ENCODE data around the gene EHMT1. TPM values are rescaled to one million over a fixed set of nuclear protein-coding genes. Genes with fewer than 3 reads are reported as not detected.
A peak's percentile ranks its signal among the peaks of the same experiment; 100 is the strongest.

Gene EHMT1
- total and polyA plus RNA-seq, 4 donors: 14.7 to 85.8 (median 51.0) TPM

- intact Hi-C loops (cut with DNase I): no loop called here
- no peak for ATAC-seq (ENCODE audit: low FRiP score)
- no peak overlapping the region for H3K4me3 ChIP-seq (ENCODE audit: low read length in 2 of 2)
- DNase-seq: peak in 1 of 2 donors; percentile 17
- H3K4me1 ChIP-seq (ENCODE audit: control insufficient read depth in 1 of 2, insufficient read depth in 2 of 2, low read length in 2 of 2): no peaks in the 10 kb centered on the region
- no peak overlapping the region for H3K27ac ChIP-seq (ENCODE audit: low read depth in 1 of 2, low read length in 2 of 2)
- H3K36me3 ChIP-seq (ENCODE audit: control insufficient read depth in 1 of 2, insufficient read depth in 2 of 2, low read length in 1 of 2): no peaks in the 10 kb centered on the region
- H3K27me3 ChIP-seq (ENCODE audit: control insufficient read depth in 1 of 2, insufficient read depth in 2 of 2, low read length in 1 of 2): no peaks in the 10 kb centered on the region
- no peaks in the 10 kb centered on the region for H3K9me3 ChIP-seq (ENCODE audit: control insufficient read depth, low read length)
- 90 to 91% methylated on average over 5 of the region's 5 CpGs for WGBS, 2 donors
These were observed 26.4 kb downstream of the EHMT1 start for GRCh38 chr9:137645211-137645610.

GRCh38 chr9:137646341-137646740 is 27.5 kb downstream of the EHMT1 start:
- 87 to 92% methylated on average over 13 of the region's 13 CpGs for WGBS, 2 donors
- Histone ChIP-seq H3K27ac (ENCODE audit: low read depth in 1 of 2, low read length in 2 of 2) (no peak overlapping the region), H3K4me3 (ENCODE audit: low read length in 2 of 2) (no peak overlapping the region), H3K4me1 (ENCODE audit: control insufficient read depth in 1 of 2, insufficient read depth in 2 of 2, low read length in 2 of 2) (no peaks in the 10 kb centered on the region), H3K27me3 (ENCODE audit: control insufficient read depth in 1 of 2, insufficient read depth in 2 of 2, low read length in 1 of 2) (no peaks in the 10 kb centered on the region), H3K9me3 (ENCODE audit: control insufficient read depth, low read length) (no peaks in the 10 kb centered on the region), H3K36me3 (ENCODE audit: control insufficient read depth in 1 of 2, insufficient read depth in 2 of 2, low read length in 1 of 2) (peaks cover 0 to 2% of the 10 kb centered on the region in 2 donors)
- DNase-seq (peak in 1 of 2 donors; percentile 50), ATAC-seq (ENCODE audit: low FRiP score) (no peak)
- intact Hi-C loops (cut with DNase I): no loop called here

- ATAC-seq (ENCODE audit: low FRiP score) (no peak), DNase-seq (peak in 1 of 2 donors; percentile 40)
- Histone ChIP-seq H3K4me1 (ENCODE audit: control insufficient read depth in 1 of 2, insufficient read depth in 2 of 2, low read length in 2 of 2) (no peaks in the 10 kb centered on the region), H3K9me3 (ENCODE audit: control insufficient read depth, low read length) (no peaks in the 10 kb centered on the region), H3K27me3 (ENCODE audit: control insufficient read depth in 1 of 2, insufficient read depth in 2 of 2, low read length in 1 of 2) (no peaks in the 10 kb centered on the region), H3K27ac (ENCODE audit: low read depth in 1 of 2, low read length in 2 of 2) (no peak overlapping the region), H3K36me3 (ENCODE audit: control insufficient read depth in 1 of 2, insufficient read depth in 2 of 2, low read length in 1 of 2) (peaks cover 0 to 2% of the 10 kb centered on the region in 2 donors), H3K4me3 (ENCODE audit: low read length in 2 of 2) (no peak overlapping the region)
- intact Hi-C loops (cut with DNase I): no loop called here
- WGBS, 2 donors: 81 to 82% methylated on average over 15 of the region's 15 CpGs
These were observed 28.4 kb downstream of the EHMT1 start for GRCh38 chr9:137647096-137647714.

- Histone ChIP-seq H3K27ac (ENCODE audit: low read depth in 1 of 2, low read length in 2 of 2) (no peak overlapping the region), H3K36me3 (ENCODE audit: control insufficient read depth in 1 of 2, insufficient read depth in 2 of 2, low read length in 1 of 2) (peaks cover 0 to 2% of the 10 kb centered on the region in 2 donors), H3K4me1 (ENCODE audit: control insufficient read depth in 1 of 2, insufficient read depth in 2 of 2, low read length in 2 of 2) (no peaks in the 10 kb centered on the region), H3K4me3 (ENCODE audit: low read length in 2 of 2) (no peak overlapping the region), H3K27me3 (ENCODE audit: control insufficient read depth in 1 of 2, insufficient read depth in 2 of 2, low read length in 1 of 2) (no peaks in the 10 kb centered on the region), H3K9me3 (ENCODE audit: control insufficient read depth, low read length) (no peaks in the 10 kb centered on the region)
- intact Hi-C loops (cut with DNase I): no loop called here
- ATAC-seq (ENCODE audit: low FRiP score) (no peak), DNase-seq (peak in 1 of 2 donors; percentile 9)
- WGBS, 2 donors: 29 to 42% methylated on average over 2 of the region's 2 CpGs
These were observed 29.6 kb downstream of the EHMT1 start for GRCh38 chr9:137648396-137648795.

- H3K9me3 ChIP-seq (ENCODE audit: control insufficient read depth, low read length): no peaks in the 10 kb centered on the region
- DNase-seq (peak in 1 of 2 donors; percentile 34), ATAC-seq (ENCODE audit: low FRiP score) (no peak)
- H3K27ac ChIP-seq (ENCODE audit: low read depth in 1 of 2, low read length in 2 of 2): no peak overlapping the region
- WGBS, 2 donors: 92 to 95% methylated on average over 9 of the region's 9 CpGs
- no peaks in the 10 kb centered on the region for H3K4me1 ChIP-seq (ENCODE audit: control insufficient read depth in 1 of 2, insufficient read depth in 2 of 2, low read length in 2 of 2)
- H3K4me3 ChIP-seq (ENCODE audit: low read length in 2 of 2): no peak overlapping the region
- H3K27me3 ChIP-seq (ENCODE audit: control insufficient read depth in 1 of 2, insufficient read depth in 2 of 2, low read length in 1 of 2): no peaks in the 10 kb centered on the region
- peaks cover 0 to 3% of the 10 kb centered on the region in 2 donors for H3K36me3 ChIP-seq (ENCODE audit: control insufficient read depth in 1 of 2, insufficient read depth in 2 of 2, low read length in 1 of 2)
- intact Hi-C loops (cut with DNase I): no loop called here
These were observed 30.7 kb downstream of the EHMT1 start for GRCh38 chr9:137649553-137649952.

GRCh38 chr9:137650259-137650658 is 31.5 kb downstream of the EHMT1 start:
- ATAC-seq (ENCODE audit: low FRiP score): no peak
- peaks cover 0 to 6% of the 10 kb centered on the region in 2 donors for H3K36me3 ChIP-seq (ENCODE audit: control insufficient read depth in 1 of 2, insufficient read depth in 2 of 2, low read length in 1 of 2)
- DNase-seq: no peak
- intact Hi-C loops (cut with DNase I): no loop called here
- H3K9me3 ChIP-seq (ENCODE audit: control insufficient read depth, low read length): no peaks in the 10 kb centered on the region
- 94 to 96% methylated on average over 2 of the region's 2 CpGs for WGBS, 2 donors
- no peak overlapping the region for H3K4me3 ChIP-seq (ENCODE audit: low read length in 2 of 2)
- no peaks in the 10 kb centered on the region for H3K27me3 ChIP-seq (ENCODE audit: control insufficient read depth in 1 of 2, insufficient read depth in 2 of 2, low read length in 1 of 2)
- H3K4me1 ChIP-seq (ENCODE audit: control insufficient read depth in 1 of 2, insufficient read depth in 2 of 2, low read length in 2 of 2): no peaks in the 10 kb centered on the region
- H3K27ac ChIP-seq (ENCODE audit: low read depth in 1 of 2, low read length in 2 of 2): no peak overlapping the region

- 91 to 92% methylated on average over 7 of the region's 7 CpGs for WGBS, 2 donors
- DNase-seq (peak; percentile 6 to 20), ATAC-seq (ENCODE audit: low FRiP score) (no peak)
- Histone ChIP-seq H3K27ac (ENCODE audit: low read depth in 1 of 2, low read length in 2 of 2) (no peak overlapping the region), H3K36me3 (ENCODE audit: control insufficient read depth in 1 of 2, insufficient read depth in 2 of 2, low read length in 1 of 2) (peaks cover 0 to 6% of the 10 kb centered on the region in 2 donors), H3K4me3 (ENCODE audit: low read length in 2 of 2) (no peak overlapping the region), H3K4me1 (ENCODE audit: control insufficient read depth in 1 of 2, insufficient read depth in 2 of 2, low read length in 2 of 2) (no peaks in the 10 kb centered on the region), H3K9me3 (ENCODE audit: control insufficient read depth, low read length) (no peaks in the 10 kb centered on the region), H3K27me3 (ENCODE audit: control insufficient read depth in 1 of 2, insufficient read depth in 2 of 2, low read length in 1 of 2) (no peaks in the 10 kb centered on the region)
- intact Hi-C loops (cut with DNase I): no loop called here
These were observed 32.0 kb downstream of the EHMT1 start for GRCh38 chr9:137650779-137651178.

GRCh38 chr9:137656416-137656815 is 37.6 kb downstream of the EHMT1 start:
- H3K4me1 ChIP-seq (ENCODE audit: control insufficient read depth in 1 of 2, insufficient read depth in 2 of 2, low read length in 2 of 2): no peaks in the 10 kb centered on the region
- intact Hi-C loops (cut with DNase I): no loop called here
- peaks cover 0 to 3% of the 10 kb centered on the region in 2 donors for H3K36me3 ChIP-seq (ENCODE audit: control insufficient read depth in 1 of 2, insufficient read depth in 2 of 2, low read length in 1 of 2)
- H3K27me3 ChIP-seq (ENCODE audit: control insufficient read depth in 1 of 2, insufficient read depth in 2 of 2, low read length in 1 of 2): no peaks in the 10 kb centered on the region
- no peaks in the 10 kb centered on the region for H3K9me3 ChIP-seq (ENCODE audit: control insufficient read depth, low read length)
- H3K27ac ChIP-seq (ENCODE audit: low read depth in 1 of 2, low read length in 2 of 2): no peak overlapping the region
- DNase-seq (peak in 1 of 2 donors; percentile 59), ATAC-seq (ENCODE audit: low FRiP score) (no peak)
- 96 to 98% methylated on average over 6 of the region's 6 CpGs for WGBS, 2 donors
- no peak overlapping the region for H3K4me3 ChIP-seq (ENCODE audit: low read length in 2 of 2)

- Histone ChIP-seq H3K4me3 (ENCODE audit: low read length in 2 of 2) (no peak overlapping the region), H3K36me3 (ENCODE audit: control insufficient read depth in 1 of 2, insufficient read depth in 2 of 2, low read length in 1 of 2) (peaks cover 0 to 3% of the 10 kb centered on the region in 2 donors), H3K27ac (ENCODE audit: low read depth in 1 of 2, low read length in 2 of 2) (no peak overlapping the region), H3K9me3 (ENCODE audit: control insufficient read depth, low read length) (no peaks in the 10 kb centered on the region), H3K27me3 (ENCODE audit: control insufficient read depth in 1 of 2, insufficient read depth in 2 of 2, low read length in 1 of 2) (no peaks in the 10 kb centered on the region), H3K4me1 (ENCODE audit: control insufficient read depth in 1 of 2, insufficient read depth in 2 of 2, low read length in 2 of 2) (no peaks in the 10 kb centered on the region)
- no peak for ATAC-seq (ENCODE audit: low FRiP score)
- WGBS, 2 donors: 84 to 85% methylated on average over 2 of the region's 2 CpGs
- no peak for DNase-seq
- intact Hi-C loops (cut with DNase I): no loop called here
These were observed 38.8 kb downstream of the EHMT1 start for GRCh38 chr9:137657606-137658005.
